ENCODE measurements around the gene PECR.

Gene PECR

DNA sequence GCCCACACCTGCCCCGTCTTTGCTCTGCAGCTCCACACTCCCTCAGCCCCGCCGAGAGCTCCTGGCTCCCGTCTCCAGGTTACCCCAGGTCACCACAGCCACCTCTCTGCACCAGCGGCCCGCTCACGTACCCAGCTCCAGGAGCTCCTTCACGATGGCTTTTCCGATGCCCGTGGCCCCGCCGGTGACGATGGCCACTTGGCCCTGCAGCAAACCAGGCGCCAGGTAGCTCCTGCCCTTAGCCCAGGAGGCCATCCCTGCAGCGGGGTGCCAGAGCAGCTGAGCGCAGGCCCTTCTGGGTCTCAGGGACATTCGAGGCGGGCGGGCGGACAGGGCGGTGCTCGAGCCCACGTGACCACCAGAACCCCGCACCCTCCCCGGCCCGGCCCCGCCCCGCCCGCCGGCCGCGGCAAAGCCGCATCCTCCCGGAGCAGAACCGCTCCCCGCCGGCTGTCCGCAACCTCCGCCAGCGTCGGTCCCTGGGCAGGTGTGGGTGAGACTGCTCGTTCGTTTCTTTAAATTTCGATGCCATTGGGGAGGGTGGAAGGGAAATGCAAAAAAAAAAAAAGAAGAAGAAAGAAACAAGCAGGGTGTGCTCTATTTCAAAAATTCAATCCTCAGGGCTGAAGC lies at the start of gene PECR, which contains the start of gene TMEM169:
Gene PECR, minus strand, starts transcription at position 323 of the 630 bp plus-strand sequence. Its CDS starts 68 bp downstream, at position 255.
Gene TMEM169, plus strand, starts transcription at position 433 of the 630 bp plus-strand sequence. CDS start 14,045 bp downstream, outside the sequence.
- DNase-seq: peak; percentile 77

DNA sequence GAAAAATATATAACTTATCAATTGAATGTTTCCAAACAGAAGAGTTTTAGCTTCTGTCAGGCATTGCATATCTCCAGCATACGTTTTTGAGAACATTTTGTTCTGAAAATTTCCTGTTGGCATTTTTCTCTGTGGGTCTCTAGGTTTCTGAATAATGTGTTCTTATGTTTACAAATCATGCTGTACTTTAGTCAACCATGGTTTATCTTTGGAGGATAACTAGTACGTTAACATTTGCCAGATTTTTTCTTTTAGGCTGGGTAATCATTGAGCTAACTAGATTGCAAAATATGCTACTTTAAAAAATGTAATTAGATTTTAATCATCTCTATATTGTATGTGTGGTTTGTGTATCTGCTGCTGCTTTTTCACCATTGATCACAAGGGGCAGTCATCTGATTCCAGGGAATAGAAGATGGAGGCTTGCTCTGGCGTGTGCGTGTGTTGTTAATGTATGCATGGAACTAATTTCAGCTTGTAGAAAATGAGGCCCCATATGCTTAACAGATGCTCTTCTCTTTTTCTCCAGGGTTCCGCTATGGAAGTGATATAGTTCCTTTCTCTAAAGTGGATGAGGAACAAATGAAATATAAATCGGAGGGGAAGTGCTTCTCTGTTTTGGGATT lies 48.9 kb upstream of the PECR start:
- no peak for DNase-seq

DNA sequence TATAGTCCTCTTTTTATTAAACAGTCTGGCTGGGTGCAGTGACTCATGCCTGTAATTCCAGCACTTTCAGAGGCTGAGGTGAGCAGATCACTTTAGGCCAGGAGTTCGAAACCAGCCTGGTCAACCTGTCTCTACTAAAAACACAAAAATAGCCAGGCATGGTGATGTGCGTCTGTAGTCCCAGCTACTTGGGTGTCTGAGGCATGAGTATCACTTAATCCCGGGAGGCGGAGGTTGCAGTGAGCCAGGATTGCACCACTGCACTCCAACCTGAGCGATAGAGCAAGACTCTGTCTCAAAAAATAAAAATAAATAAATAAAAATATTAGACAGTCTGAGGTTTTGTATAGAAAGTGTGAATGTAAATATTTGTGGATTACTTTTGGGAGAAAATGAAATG lies 45.3 kb upstream of the PECR start:
- DNase-seq: no peak

DNA sequence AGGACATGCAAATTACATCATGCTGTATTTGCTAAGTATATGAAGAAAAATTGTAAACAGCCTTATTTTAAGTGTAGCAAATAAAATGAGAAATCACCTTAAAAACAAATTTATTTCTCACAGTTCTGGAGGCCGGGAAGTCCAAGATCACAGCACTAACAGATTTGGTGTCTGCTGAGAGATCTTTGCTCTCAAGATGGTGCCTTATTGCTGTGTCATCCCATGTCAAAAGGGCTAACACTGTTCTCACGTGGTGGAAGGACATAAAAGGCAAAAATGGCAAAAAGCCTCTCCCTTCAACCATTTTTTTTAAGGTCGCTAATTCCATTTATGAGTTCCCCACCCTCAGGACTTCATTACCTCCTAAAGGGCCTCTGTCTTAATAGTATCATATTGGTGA lies 39.6 kb upstream of the PECR start:
- DNase-seq: no peak

DNA sequence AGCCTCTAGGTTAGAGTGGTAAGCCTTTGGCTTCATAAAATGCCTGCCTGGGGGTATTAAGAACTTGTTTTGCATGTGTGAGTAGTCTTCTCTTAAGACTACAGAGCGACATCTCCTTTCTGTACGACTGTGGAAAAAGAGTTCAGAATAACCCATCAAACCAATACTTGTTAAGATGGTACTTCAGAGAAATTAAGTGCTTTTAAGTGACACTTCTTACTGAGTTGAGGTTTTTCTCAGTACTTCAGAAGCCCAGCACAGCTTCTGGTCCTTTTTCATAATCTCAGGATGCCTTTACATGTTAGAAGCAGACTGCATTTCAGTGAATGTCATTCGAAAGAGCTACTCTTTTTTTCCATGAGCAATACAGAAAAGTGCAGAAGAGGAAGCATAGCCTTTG lies 38.4 kb upstream of the PECR start:
- DNase-seq: no peak

DNA sequence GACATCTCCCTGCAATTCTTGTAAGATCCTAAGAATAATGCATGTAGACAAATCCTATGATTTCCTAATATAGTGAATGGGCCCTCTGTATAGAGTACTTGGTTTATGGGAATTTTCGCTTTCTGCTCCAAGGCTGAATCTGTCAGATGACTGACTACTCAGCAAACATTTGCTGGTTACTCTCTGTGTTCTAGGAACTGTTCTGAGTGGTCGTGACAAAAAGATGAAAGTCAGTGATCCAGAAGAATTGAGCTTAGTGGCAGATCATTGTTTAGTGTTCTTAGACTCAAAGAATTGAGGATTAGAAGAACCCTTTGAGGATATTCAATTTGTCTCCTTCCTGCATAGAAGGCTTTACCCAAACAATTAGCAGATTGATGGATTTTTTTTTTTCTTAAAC lies 37.5 kb upstream of the PECR start:
- DNase-seq: no peak

DNA sequence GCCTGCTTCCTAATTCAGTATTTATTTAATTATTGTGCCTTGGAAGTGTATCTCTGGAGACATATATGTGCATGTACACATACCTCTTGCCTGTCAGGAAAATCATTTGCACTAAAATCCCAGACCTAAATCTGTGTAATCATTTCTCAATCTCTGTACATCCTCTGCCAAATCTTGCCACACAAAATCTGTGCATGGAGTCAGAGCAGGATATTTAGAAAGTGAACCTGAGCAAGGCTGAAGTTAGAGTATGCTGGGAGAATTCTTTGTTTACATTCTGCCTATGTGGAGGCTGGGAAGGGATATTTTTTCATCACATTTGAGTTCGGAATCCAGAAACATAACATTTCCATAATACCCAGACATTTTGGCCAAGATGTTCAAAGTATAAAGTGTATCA lies 36.9 kb upstream of the PECR start:
- no peak for DNase-seq

DNA sequence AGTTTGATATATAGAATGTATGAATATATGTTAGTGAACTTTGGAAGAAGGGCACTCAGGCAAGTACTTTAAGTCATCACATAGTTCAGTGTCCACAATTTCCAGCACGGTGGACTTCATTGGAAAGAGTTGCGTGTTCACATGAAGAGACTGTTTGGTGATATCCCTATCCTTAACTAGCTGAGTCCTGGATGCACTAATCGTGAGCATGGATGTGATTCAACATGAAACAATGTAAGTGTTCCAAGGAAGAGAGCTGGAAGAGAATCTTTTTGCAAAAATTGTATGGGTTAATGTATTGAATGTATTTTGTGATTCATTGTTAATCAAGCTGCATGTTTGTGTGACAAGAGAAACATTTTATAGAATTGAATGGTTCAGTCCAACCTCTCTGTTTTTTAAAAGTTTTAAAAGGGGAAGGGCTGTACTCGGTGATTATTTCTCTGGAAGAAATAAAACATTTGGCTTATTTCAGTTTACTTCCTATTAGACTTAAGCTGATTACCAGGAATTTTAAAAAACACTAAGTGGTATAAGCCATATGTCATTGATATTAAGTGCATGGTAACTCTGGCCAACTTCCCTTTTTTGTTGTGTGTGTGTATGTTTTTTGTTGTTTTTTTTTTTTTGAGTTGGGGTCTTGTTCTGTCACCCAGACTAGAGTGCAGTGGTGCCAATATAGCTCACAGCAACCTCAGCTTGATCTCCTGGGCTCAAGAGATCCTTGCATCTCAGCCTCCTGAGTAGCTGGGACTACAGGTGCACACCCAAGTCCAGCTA lies 36.1 kb upstream of the PECR start:
- DNase-seq: no peak

DNA sequence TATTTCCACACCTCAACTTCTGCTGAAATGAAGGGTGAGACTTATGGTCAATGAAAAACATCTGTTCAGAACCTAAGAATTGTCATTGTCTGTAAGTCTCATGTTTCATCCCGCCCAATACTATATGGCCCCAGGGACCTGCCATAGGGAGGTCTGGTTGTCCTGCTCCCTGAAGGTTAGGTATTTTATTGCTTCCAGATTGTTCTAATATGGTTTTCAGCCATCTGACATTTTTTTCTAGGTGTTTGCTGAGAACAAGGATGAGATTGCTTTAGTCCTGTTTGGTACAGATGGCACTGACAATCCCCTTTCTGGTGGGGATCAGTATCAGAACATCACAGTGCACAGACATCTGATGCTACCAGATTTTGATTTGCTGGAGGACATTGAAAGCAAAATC lies 34.8 kb upstream of the PECR start:
- DNase-seq: no peak

DNA sequence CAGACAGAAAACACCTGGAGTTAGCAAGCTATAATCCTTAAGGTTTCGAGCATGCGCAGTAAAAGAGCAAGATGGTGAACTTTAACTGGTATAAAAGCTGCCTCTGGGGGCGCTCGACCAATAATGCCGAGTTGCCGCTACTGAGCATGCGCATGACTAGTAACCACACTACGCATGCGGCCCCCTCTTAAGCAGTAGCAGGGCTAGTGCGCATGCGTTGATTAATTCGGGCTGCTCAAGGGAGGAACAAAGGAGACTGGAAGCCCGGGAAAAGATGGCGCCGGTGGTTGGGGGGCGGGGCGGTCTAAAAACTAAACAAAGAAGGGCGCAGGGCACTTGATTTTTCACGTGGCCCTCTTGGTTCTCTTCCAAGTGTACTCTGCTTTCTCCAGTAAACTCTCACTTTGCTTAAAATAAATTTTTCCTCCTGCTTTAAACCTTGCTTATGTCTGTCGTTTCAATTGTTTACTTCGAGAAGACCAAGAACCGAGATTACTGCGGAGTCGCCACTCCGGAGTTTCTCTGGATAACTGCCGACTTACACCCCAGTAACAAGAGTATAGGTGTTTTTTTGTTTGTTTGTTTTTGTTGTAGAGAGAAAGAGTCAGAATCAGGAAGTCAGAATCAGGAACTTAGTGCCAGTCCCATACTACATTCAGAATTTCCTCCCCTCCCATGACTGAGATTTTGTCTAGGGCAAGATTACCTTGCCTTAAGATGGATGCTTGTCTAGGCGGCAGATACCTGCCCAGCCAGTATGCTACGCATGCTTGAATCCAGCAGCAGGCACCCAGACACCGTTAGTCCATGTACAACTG lies 33.3 kb upstream of the PECR start:
- peak; percentile 100 for DNase-seq

DNA sequence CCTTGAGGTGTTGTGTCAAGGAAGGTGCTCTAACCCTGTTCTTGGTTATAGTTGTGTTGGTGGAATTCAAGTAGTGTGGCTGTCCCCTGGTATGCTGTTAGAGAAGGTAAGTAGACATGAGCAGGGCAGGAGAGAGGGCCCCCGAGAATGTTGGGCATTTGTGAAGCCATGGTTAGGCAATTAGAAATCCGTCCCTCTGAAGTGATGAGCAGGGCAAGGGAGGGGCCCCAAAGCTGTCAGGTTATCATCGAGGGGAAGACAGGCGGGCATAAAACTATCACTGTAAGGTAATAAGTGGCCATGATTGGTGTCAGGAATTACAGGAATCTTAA lies 32.7 kb upstream of the PECR start:
- no peak for DNase-seq

DNA sequence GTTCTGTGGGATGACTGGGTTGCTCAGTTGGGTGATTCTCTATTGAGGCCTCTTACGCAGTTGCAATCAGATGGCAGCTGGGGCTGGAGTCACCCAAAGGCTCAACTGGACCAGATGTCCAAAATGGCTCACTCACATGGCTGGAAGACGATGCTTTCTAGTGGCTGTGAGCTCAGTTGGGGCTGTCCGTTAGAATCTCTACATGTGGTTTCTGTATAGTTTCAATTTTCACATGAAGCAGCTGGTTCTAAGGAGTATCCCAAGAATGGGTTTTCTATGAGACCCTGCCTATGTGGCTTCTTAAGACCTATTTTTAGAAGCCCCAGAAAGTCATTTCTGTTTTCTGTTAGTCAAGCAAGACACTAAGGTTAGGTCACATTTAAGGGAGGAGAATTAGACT lies 32.0 kb upstream of the PECR start:
- no peak for DNase-seq

DNA sequence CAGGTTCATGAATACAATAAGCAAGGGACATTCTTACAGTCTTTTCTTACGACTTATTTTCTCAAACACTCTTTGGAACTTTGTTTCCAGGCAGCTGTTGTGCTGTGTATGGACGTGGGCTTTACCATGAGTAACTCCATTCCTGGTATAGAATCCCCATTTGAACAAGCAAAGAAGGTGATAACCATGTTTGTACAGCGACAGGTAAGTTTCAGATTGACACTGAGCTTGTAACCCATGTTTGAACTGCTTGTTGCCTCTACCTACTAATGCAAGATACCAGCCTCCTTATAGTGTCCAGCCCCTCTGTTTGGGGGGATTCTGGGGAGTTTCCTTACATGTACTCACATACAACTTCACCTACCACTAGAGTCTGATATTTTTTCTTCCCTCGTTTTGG lies 31.3 kb upstream of the PECR start:
- no peak for DNase-seq

DNA sequence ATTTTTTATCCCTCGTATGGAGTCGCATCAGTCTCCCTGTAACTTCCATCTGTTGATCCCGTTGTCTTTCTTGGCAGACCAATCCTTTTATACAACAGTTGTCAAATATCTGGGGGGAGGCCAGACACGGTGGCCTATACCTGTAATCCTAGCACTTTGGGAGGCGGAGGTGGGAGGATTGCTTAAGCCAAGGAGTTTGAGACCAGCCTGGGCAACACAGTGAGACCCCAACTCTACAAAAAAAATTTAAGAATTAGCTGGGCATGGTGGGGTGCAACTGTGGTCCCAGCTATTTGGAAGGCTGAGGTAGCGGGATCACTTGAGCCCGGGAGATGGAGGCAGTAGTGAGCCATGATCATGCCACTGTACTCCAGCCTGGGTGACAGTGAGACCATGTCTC lies 29.5 kb upstream of the PECR start:
- no peak for DNase-seq

DNA sequence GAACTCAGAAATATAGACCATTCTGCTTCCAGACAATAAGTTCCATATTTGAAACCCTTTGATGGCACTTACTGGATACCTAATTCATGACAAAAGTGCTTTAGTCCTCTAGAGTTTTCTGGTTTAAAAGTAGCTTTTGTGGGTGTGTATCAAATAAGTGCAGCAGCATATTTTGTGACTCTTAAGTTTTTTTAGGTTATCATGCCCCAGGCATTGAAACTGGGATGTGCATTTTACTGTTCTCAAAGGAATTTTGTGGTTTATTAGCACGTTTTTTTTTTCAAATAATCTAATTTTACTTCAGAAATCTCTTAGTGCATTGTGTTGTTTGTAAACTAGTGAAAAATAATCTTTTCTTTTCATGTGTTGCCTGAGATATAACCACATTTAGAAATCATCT lies 29.0 kb upstream of the PECR start:
- no peak for DNase-seq

DNA sequence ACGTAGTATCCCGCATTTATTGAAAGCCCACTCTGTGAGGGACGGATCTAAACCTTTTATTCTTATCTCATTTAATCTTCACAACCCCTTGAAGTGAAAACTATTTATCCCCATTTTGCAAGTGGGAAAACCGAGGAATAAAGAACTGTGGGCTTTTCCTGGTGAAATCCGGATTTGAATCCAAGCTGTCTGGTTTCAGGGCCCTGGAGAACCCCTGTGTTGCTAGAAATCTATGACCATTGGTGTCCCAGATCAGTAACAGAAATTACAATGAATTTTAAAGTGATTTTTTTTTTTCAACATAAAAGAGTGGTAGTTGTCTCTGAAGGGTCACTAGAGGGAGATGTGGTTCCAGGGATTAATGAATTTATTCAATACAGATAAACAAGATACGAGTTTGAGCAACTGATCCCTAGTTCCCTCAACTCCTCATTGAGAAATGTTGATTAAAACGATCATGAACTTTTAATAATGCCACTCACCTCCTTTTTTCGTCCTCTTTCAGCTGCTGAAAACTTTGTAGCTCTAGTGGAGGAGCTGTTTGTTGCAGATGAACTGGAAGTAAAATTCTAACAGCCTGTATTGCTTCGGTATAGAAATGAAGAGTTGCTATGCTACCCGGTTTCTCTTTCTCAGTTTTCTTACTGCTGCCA lies 28.5 kb upstream of the PECR start:
- DNase-seq: peak; percentile 52

DNA sequence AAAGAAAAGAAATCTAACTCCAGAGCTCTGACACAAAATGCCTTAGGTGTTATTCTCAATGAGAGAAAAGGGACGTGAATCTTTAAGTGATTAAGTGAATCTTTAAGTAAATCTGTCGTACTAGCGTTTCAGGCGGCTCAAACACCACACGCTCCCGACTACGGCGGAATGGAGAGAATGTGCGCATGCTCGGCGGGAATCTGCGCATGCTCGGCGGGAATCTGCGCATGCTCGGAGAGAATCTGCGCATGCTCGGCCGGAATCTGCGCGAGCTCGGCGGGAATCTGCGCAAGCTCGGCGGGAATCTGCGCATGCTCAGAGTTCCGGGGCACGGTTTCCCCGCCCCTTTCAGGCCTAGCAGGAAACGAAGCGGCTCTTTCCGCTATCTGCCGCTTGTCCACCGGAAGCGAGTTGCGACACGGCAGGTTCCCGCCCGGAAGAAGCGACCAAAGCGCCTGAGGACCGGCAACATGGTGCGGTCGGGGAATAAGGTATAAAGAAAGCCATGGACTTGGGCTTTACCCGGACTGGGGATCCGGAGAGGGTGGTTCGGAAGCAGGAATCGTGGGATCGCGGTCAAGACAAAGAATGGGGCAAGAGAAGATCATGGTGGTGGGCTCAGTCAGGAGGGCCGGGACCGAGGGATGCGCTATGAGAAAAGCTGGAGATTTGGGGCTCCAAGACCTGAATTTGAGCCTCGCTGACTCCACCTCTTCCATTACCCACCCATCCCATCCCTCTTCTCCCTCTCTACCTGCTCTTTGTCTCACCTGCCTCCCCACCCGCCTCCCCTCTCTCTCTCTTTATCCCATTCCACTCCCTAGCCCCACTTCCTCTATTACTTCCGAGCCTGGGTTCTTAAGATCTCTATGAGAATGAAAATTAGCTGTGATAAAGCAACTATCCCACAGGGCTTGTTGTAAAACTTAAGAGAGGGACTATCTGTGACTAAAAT lies 27.6 kb upstream of the PECR start, which contains the start of gene XRCC5:
Gene XRCC5, plus strand, starts transcription at position 382 of the 955 bp plus-strand sequence. Its CDS starts 89 bp downstream, at position 471.
- DNase-seq: peak; percentile 100

DNA sequence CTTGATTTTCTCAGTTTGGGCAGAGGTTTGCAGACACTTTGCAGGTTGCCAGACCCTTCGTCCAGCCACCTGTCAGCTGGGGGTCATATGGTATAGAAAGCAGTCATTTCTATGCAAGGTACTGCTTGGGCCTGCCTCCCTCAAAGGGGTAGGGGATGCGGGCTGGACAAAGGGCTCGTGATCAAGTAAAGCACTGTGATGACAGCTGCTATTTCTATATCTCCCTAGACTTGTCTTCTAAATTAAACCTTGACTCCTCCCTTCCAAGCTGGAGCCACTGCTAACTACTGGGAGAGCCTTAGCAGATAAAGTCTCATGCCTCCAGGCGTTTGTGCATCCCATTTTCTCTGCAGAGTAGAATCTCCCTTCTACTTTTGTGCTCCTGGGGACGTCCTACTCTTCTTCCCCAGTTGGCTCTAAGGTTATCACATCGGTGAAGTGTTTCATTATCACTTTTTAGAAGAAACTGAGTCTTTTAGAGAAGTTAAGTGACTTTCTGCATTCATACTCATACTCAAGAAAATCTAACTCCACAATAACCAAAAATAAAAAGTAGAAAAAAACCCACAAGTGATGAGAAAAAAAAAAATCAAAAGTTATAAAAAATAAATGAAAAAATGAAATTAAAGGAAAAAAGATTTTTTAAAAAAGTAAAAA lies 26.8 kb upstream of the PECR start:
- no peak for DNase-seq

DNA sequence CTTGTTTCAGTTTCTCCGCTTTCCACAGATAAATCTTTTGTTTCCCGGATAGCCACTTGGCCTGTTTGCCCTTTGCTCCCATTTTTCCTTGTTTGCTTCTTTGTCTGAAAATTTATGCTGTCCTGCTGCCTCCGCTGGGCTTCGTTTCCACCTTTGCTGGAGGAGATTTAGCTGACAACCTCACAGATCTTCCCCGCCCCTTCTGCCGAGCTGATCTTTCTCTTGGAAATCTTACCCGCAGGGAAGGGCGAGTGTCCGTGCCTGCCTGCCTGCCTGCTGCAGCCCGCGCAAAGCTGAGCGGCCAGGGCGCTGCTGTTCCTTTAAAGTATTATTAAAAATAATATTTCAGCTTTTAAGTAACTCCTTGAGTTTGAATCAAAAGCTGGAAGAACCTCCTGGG lies 26.2 kb upstream of the PECR start:
- no peak for DNase-seq

DNA sequence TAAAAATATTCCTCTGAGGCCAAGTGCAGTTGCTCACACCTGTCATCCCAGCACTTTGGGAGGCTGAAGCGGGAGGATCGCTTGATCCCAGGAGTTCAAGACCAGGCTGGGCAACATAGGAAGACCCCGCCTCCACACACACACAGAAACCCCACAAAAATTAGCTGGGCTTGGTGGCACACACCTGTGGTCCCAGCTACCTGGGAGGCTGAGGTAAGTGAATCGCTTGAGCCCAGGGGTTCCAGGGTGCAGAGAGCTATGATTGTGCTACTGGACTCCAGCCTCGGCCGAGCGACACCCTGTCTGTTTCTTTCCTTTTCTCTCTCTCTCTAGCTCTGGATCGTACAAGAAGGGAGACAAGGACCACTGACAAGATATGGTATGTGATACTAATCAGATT lies 25.7 kb upstream of the PECR start:
- no peak for DNase-seq

DNA sequence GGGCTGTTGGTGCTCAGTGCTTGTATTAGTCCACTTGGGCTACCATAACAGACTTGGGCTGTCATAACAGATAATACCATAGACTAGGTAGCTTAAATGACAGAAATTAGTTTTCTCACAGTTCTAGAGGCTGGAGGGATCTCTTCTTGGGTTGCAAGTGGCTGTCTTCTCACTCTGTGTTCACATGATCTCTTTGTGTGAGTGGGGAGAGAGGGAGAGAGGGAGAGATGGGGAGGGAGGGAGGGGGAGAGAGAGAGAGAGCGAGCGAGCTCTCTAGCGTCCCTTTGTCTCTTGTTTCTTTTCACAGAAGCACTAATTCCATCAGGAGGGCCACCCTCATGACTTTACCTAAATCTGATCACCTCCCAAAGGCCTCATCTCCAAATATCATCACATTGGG lies 23.1 kb upstream of the PECR start:
- DNase-seq: no peak
